GM19372 (cell line): ENCODE data around the gene PROM1.

Experiments
- ATAC-seq: cut with Tn5 transposase; IDR thresholded peaks from one replicate; pipeline ENCODE4 v1.9.1; 2021; ENCODE audit warnings: mild to moderate bottlenecking, low read depth, moderate library complexity; ENCODE audit not compliant: unreplicated experiment

The PROM1 gene

DNA sequence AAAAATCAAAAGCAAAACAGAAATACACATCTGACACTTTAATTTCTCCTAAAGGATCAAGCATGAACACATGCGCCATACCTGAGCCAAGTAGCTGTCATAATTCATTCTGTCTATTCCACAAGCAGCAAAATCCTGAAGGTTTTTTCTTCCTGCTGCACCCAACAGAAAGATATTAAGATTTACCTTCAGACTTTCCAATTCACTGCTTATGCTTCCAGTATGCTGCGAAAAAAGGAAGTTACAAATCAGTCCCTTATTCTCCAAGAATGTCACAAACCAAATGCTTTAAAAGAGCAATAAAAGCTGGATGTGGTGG is 91.7 kb downstream of the PROM1 start:
- no peak for ATAC-seq

DNA sequence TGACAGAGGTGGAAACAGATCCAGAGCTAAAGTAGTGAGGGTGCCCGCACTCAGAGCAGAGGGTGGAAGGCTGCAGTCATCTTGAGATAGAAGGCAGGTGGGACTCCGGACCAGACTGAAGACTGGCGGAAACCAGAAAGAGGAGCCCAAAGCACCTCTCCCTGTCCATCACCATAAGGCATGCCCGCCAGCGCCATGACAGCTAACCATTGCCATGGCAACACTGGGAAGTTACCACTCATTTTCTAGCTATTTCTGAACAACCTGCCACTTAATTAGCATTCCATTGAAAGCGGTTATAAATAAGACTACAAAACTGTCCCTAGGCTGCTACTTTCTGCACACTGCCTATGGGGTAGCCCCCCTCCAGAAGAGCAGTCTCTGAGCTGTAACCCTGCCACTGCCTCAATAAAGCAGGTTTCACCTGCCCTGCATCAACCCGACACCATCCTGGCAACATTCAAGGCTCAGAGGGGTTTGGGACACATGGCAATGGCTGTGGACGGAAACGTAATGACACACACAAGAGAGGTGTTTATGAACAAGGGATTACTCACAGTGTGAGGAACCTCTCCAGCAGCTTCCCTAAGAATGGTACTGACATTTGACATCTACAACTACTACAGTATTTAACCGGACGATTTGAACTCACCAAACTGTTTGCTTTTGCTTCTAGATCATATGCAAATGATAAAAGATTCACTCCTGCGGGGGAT is 93.1 kb downstream of the PROM1 start:
- no peak for ATAC-seq

DNA sequence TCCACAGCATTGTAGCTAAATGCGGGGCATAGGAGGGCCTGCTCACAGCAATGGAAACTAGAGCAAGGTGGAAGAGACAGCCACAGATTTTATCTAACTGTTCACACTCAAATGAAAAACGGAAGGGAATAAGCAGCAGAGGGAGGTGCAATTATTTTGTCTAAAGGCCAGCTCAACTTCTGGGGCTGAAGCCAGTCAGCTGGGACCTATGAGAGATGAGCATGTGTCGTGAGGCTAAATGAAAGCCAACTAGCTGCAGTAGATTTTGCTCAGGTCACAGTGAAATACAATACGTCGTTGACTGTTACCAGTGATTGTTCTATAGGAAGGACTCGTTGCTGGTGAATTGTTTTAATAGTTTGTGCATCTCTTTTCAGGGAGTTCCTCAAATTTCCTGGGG is 94.4 kb downstream of the PROM1 start:
- ATAC-seq = no peak

DNA sequence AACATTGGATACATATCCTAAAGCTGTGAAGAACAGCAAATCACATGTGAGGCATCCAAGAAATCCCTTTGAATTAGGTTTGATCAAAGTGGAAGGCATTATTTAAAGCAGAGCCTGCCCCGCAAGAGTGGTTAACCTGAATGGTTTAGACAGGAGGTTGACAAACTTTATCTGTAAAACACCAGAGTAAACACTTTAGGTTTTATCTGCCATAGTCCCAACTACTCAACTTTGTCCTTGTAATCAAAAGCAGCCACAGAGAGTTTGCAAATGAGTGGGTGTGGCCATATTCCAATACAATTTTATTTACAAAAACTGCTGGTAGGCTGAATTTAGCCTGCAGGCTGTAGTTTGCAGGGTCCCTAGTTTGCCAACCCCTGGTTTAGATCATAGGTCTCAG is 95.6 kb downstream of the PROM1 start:
- no peak for ATAC-seq

DNA sequence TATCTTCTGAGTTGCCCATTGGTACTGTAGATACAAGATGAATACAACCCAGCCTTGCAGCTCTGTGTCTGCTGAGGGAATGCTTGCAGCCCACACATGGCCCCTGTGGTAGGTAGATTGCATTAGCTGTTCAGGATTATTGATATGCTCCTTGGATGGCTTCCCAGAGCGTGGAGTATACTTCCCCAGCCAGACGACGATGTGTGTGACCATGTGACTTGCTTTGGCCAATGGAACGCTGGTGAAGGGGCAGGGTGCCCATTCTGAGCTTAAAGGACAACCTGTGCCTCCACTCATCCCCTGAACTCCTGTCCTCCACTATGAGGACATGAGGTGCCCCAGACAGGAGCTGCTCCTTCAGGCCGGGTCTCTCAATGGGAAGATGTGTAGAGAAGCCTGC is 96.9 kb downstream of the PROM1 start:
- ATAC-seq = no peak

DNA sequence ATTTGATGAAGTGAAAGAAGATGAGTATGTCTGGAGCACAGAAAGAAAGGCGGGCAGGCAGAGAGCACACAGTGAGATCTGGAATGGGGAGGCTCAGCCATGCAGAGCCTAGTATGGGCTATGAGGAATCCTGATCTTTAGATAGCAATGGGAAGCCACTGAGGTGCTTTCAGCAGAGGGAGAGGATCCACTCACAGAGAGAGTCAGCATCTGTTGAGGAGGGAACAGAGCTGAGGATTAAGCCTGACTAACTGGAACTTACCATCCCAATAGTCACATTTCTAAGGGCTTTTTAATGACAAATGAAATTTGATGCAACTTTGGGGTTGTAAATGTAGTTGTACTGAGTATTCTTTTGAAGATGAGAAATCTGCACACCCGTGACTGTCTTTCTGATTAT is 100.2 kb downstream of the PROM1 start:
- ATAC-seq = no peak

DNA sequence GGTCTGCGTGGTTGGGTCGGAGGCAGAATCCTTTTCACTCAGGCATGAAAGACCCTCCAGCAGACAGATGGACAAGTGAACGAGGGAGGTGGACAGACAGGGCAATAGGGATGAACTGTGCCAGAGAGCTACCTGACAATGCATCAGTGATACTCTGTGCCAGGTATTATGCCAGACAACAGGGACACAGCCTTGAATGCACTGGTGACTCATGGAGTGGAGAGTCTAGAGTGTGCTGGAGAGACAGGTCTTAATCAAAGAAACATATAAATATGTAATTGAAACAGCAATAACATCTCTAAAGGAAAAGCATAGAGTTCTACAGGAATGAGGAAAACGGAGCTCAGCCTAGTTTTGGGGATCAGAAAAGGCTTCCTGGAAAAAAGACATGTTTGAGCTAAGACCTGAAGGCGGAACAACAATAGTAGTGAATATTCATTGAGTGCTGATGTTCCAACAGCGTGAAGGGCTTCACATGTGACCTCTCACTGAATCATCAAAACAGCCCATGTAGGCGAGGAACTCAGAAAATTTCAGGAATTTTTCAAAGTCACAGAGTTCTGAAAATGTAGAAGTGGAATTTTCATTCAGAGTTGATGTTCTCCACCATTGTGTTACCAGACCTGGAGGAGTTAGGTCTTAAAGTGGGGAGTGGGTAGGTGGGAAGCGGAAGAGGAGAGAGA is 100.8 kb downstream of the PROM1 start:
- no peak for ATAC-seq

DNA sequence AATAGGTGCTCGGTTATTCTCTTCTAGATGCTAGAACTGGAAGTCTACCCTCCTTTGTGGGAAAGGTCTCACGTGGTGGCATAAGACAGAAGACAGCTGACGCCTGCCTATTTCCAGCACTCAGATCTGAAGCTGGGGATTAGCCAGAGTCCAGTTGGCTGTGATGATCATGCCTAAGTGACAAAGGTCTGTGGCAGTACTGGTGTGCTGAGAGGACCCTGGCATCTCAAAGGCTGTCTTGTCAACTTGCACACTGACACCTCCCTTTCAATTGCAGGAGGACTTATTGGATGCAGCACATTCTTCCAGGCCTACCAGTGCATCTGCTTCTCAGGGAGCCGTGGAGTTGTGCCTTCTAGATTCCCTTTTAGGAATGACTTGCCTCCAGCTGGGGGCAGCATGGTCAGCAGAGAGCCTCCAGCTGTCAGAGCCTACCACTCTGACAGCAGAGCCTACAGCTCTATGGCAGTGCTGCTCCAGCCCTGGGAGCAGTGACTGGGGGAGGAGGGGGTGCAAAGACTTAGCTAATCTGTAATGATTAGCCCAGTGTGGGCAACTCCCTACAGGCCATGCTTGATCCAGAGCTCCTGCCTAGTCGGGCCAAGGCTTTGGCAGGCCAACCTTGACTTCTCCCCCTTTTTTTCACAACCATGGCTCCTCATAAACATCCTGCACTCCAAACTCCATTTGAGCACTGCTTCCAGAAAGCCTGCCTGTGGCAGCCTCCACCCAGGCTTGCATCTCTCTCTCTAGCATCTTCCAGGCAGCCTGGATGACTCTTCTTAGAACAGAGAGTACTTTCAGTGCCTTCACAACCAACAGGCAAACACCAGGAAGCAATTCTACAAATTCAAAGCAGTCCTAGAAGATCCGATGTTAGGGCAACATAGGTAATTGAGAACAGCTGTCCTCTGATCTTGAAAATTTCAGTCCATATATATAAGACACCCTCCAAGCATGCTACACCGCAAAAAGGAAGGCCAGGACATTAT is 107.1 kb downstream of the PROM1 start:
- ATAC-seq = no peak

DNA sequence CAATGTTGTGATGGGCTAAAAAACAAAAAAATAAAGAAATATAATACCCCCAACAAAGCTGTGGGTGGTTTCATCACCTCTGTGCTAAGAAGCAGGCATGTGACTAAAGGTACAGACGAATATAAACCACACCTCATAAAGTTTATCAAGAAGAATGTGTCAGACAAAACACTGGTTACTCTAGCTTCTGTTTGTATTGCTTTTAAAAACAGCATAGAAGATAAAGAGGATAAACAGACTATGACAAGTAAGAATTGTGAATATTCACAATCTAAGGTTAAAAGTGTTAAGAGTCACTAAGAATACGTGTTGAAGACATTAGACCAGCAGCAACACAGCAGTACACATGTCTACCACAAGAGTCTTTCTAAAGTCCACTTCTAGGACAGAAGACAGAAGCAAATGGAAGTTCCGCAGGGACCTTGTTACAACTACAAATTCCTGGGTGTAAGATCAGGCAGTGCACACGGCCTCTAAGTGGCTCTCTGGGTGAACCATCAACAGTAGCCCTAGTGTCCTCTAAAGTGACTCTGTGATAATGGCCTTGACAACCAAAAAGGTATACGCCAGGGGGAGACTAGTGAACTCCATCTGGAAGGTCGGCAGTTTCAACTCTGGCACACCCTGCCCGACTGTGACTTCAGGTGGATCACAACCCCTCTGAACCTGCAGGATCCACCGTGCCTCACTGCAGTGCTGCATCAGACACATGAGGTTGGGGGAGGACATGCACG is 112.6 kb downstream of the PROM1 start:
- ATAC-seq = no peak

DNA sequence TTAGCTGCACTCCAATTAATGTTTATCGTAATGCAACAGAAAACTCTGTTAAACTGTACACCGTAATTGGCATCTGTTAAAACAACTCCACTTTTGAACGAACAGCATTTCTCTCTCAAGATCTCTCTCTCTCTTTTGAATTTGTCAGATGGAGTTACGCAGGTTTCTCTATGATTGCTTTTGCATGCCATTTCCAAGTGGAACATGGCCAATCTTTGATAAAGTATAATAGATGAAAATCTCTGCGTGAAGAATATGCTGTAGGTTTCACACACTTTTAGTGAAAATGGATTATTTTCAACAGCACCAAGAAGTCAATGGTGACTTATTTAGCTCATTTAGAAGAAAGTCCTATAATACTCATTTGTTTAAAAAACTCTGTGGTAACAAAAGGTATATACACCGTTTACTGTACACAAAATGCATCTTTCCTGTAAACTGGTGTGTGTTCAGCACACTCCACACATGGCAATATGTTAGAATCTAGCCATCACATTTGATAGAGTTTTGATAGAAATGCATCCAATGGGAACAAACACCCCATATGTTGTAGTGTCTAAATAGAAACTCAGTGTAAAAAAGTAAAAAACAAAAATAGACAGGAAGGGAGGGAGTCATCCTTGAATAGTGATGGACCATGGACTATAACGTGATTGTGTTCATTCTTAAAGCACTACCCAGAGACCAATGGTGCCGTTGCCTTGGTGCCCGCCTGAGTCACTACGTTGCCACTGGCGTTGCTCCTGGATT is 115.1 kb downstream of the PROM1 start:
- ATAC-seq = no peak

DNA sequence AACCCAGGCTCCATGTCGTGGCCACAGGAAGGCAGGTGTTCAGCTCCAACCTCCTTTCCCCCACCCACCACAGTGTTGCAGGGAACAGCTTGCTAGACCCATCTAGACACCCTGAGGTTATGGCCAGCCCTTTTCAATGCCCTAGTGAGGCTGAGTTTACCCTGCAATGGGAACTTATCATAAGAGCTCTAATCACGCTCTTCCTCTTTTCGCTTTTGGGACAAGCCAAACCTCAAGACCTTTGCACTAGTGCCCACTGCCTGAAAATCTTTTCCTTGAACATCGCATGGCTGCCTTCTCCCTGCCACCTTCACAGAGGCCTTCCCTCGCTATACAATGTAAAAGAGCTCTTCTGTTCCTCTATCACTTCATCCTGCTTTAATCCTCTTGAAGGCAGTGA is 118.5 kb downstream of the PROM1 start:
- ATAC-seq = no peak

DNA sequence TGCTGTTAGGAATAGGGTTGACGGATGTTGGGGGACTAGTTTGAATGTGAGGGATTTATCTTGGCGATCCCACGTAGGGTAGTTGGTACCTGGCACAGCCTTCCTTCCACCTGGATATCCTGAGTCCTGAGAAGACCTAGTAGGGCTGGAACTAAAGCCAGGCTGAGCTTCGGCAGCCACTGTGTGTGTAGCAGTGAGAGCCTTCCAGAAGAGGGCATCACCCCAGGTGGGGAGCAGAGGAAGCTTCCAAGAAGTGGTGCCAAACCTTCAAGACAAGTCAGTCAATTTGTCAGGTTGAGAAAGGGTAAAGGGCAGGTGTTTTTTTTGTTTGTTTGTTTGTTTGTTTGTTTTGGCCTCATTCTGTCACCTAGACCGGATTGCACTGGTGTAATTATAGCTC is 119.7 kb downstream of the PROM1 start:
- ATAC-seq = no peak

DNA sequence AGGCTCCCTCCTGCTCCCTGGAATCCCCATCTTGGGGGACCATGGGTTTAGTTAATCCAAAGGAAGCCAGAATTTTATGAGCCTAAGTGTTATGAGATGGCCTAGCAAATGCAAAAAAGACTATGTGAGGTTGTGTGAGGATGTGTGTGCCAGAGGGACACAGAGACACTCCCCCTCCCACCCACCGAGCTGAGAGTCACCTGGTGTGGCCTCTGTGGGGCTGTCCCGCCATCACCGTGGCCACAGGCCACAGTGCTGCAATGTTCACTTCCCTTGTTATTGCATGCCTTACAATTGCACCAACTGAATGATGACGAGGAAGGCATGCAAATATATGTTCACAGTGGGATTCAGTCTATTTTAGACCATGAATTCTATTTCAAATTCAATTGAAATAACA is 120.2 kb downstream of the PROM1 start:
- peak; percentile 90 for ATAC-seq

DNA sequence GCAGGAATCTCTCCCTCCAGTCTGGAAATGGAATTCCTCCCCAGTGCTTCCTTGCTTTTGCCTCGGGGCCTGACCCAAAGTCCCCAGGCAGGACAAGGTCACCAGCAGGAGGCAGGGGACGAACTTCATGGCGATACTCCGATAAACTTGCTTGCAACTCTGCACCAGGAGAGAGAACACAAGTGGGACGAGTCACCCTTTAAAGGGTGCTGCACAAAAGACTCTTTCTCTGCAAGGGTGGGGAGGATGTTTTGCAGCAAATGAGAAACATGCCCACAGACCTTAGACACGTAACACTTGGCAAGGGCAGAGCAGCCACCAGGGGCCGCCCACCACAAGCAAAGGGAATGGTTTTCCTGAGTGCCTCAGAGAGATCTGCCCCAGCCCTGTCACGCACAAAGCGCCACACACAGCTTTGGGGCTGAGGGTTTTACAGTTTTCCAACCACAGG is 120.8 kb downstream of the PROM1 start, which contains the start of gene FGFBP2:
FGFBP2 (minus strand) TSS at position 175 of the 451 bp plus-strand sequence; CDS start at position 129, 46 bp downstream.
- peak; percentile 26 for ATAC-seq

DNA sequence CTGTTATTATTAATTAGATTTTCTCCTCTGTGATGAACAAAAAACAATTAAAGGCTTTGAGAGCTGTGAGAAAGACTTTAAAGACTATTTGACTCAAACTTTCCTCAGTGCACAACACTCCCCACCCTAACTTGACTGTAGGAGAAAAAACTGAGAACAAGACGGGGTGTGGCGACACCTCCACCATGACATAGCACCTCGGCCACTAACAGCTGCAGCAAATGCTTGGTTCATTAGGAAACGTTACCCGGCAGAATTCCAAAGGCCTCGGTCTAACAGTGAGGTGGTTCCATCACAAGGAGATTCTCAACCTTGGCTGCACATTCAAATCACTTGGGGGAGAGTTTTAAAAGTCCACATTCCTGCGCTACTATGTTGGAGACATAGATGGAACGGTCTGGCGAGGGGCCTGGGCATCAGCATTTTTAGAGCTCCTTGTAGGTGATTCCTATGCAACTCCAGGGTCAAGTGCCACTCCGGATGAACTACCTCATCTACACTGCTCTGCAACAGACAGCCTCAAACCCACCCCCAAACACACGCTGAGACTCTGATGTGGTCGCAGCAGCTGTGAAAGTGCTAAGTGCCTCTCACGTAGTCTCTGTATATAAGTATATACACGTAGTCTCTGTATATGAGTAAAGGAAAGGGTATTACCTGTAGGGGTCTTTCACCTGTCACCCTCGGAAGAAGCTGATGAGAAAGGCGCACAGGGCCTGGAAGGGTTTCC is 121.9 kb downstream of the PROM1 start:
- no peak for ATAC-seq

DNA sequence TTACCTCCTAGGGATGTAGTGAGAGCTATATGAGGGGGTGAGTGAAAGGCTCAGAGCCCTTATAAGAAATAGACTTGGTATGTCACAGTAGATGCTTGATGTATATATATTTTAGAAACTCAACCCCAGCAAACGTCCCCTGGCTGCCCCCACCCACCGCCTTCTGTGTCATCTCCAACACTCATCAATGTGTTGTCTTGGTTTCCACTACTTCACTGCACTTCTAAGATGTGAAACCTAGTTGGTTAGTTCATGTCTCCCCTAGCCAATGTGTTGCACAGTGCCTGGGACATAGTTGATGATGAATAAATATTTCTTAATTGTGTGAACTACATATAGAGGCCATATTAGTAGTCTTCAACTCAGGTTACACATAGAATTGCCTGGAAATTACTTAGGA is 125.3 kb downstream of the PROM1 start:
- ATAC-seq = no peak

DNA sequence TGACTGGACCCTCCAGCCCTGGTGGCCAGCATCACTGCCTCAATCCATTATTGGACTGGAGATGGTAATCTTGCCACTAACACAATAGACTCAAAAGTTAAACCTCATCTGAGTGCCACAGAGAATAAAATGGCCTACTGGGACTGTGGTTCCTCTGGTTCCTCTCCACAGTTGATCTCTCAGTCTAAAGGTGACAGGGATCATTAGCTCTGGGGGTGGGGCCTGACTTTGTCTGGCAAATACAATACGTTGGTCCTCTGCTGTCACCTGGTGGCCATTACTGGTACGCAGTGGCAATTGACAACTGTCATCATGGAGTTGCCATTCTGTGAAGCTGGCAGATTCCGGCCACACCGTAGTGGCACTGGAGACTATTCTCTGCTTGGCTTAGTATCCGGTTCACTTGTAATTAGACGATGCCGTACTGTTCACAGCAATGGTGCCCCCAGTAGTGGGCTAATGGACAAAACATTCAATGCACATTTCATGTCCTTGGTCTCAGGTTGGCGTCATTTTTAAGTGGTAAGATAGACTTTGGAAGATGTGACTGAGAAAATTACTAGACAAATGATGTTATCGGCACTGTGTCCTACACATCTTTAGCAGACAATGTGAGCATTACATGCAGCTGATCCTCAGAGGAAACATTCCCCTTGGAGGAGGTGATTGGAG is 127.5 kb downstream of the PROM1 start:
- peak; percentile 88 for ATAC-seq

DNA sequence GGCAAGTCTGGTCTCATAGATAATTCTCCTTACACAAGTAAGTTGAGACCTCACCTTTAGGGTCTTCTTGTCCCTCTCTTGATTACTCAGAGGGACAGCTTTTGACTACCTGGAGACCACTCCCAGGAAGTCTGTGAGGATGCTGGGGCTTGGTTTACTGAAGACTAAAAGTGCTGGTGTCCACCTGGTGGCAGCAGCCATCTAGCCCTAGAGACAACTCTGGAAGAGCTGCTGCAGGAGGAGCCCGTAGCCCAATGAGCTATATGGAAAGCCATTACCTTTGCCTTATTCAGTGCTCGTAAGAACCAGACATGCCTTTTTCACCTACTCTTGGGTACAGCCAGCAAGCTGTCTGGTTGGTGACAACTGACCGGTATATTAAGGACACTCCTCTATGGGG is 128.2 kb downstream of the PROM1 start:
- peak; percentile 9 for ATAC-seq

DNA sequence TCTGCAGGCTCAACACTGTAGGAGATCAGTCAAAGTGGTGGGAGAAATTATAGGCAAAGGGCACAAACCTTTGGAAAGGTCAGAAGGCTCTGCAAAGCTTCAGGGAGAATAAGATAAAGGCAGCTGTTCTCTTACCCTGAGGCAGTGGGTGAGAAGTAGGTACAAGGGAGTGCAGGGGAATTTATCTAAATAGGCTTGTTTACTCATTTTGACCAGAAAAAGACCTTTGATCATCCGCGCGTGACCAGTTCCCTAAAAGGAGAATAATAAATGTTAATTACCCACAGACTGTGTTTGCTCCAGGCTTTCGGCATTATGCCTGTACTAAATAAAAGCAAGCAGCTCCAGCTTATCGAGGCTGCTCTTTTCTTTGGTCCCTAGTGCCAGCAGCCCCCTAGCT is 130.2 kb downstream of the PROM1 start:
- ATAC-seq = no peak
